Endothelial cell of umbilical vein (primary cell): ENCODE measurements around the gene ASIC4. TPM values are rescaled to one million over a fixed set of nuclear protein-coding genes. Genes with fewer than 3 reads are reported as not detected.

Experiments
- BruUV-seq: library from RNA; stranded (reverse); fragments of 400-500 nt; replicated peaks from 2 replicates; lab custom pipeline; 2021; lab: Mats Ljungman, UMichigan
- CTCF ChIA-PET: fragments of 300-600, 350-600 bp; sonication (Branson Sonifier 250); formaldehyde crosslinking; loops from one replicate; lab custom pipeline; 2021; ENCODE audit warnings: antibody characterized with exemption, inconsistent platforms; lab: Charles Lee
- POLR2A ChIA-PET: fragments of 300-600, 350-600 bp; sonication (Branson Sonifier 250); formaldehyde crosslinking; loops from one replicate; lab custom pipeline; 2021; ENCODE audit warnings: antibody characterized with exemption, inconsistent platforms; lab: Charles Lee
- DNase-seq: peaks from one replicate; pipeline ENCODE4 v3.0.0-alpha.2; 2011; ENCODE audit warnings: low read depth, low spot score
- FAIRE-seq: peaks from 2 replicates; lab custom pipeline; 2011; peaks lifted over from hg19 to GRCh38; lab: Jason Lieb, UNC
- H2AFZ ChIP-seq: 2 replicates; pipeline ENCODE4 v1.6.0; 2012; ENCODE audit warnings: low read depth, low read length, control low read depth, inconsistent platforms
- H3K27ac ChIP-seq: 2 replicates; pipeline ENCODE4 v1.5.1; 2011; ENCODE audit warnings: low read depth, mild to moderate bottlenecking, control low read depth, low read length, moderate library complexity; ENCODE audit not compliant: insufficient read depth
- H3K27me3 ChIP-seq, 2 experiments: 2 replicates each; pipeline versions ENCODE4 v1.6.0 to v1.6.1; 2011; ENCODE audit warnings: low read length in 2 of 2, mixed read lengths in 1 of 2; ENCODE audit not compliant: control insufficient read depth in 2 of 2, insufficient read depth in 2 of 2
- H3K36me3 ChIP-seq, 2 experiments: 2 replicates in 1 of 2; 3 replicates in 1 of 2; pipeline ENCODE4 v1.5.1; 2011; ENCODE audit warnings: low read length in 2 of 2, mild to moderate bottlenecking in 1 of 2, moderate library complexity in 1 of 2; ENCODE audit not compliant: control insufficient read depth in 2 of 2, insufficient read depth in 2 of 2; ENCODE audit errors: extremely low read depth in 1 of 2
- H3K4me1 ChIP-seq: 3 replicates; pipeline ENCODE4 v1.5.1; 2011; ENCODE audit warnings: mild to moderate bottlenecking, low read length; ENCODE audit not compliant: control insufficient read depth, insufficient read depth; ENCODE audit errors: extremely low read depth
- H3K4me2 ChIP-seq: 2 replicates; pipeline ENCODE4 v1.6.1; 2011; ENCODE audit warnings: low read length, control low read depth, mixed read lengths; ENCODE audit not compliant: insufficient read depth
- H3K4me3 ChIP-seq, 3 experiments: fragments of 200-600 bp in 1 of 3; sonication (generic), shearing (Covaris generic) in 1 of 3; replicated peaks in 1 of 3; 2 replicates each; pipeline ENCODE4 v1.5.1; 2011 to 2016; ENCODE audit warnings: control low read depth in 3 of 3, low read length in 3 of 3, mild to moderate bottlenecking in 2 of 3, inconsistent platforms in 1 of 3, low read depth in 1 of 3, moderate library complexity in 1 of 3; ENCODE audit not compliant: insufficient read depth in 1 of 3
- H3K79me2 ChIP-seq: 2 replicates; pipeline ENCODE4 v1.6.0; 2012; ENCODE audit warnings: low read length, inconsistent platforms; ENCODE audit not compliant: control insufficient read depth, insufficient read depth
- H3K9ac ChIP-seq: replicated peaks from 2 replicates; pipeline ENCODE3; 2011; ENCODE audit warnings: low read length, control low read depth; ENCODE audit not compliant: insufficient read depth; ENCODE audit errors: extremely low read depth
- H3K9me1 ChIP-seq: replicated peaks from 3 replicates; pipeline ENCODE4 v1.6.0; 2011; ENCODE audit warnings: mild to moderate bottlenecking, low read length; ENCODE audit not compliant: control insufficient read depth, insufficient read depth; ENCODE audit errors: extremely low read depth
- H3K9me3 ChIP-seq: replicated peaks from 2 replicates; pipeline ENCODE4 v1.5.1; 2012; ENCODE audit warnings: low read length, inconsistent platforms; ENCODE audit not compliant: control insufficient read depth, insufficient read depth
- H4K20me1 ChIP-seq: replicated peaks from 2 replicates; pipeline ENCODE3; 2011; ENCODE audit warnings: mild to moderate bottlenecking, low read length; ENCODE audit not compliant: control insufficient read depth, insufficient read depth; ENCODE audit errors: extremely low read depth
- EZH2 ChIP-seq: IDR thresholded peaks from 2 replicates; pipeline ENCODE4 v1.6.1; 2012; ENCODE audit warnings: borderline replicate concordance, low read depth, mild to moderate bottlenecking, moderate library complexity, low read length, inconsistent platforms; ENCODE audit not compliant: severe bottlenecking
- FOS ChIP-seq: IDR thresholded peaks from 2 replicates; pipeline ENCODE4 v1.6.1; 2011; ENCODE audit warnings: mild to moderate bottlenecking, low read length, moderate library complexity, borderline replicate concordance; ENCODE audit not compliant: insufficient read depth
- GATA2 ChIP-seq: IDR thresholded peaks from 2 replicates; pipeline ENCODE4 v1.7.0; 2011; ENCODE audit warnings: low read depth, mild to moderate bottlenecking, moderate library complexity, mixed read lengths, low read length; ENCODE audit not compliant: insufficient read length, insufficient read depth
- POLR2A ChIP-seq: IDR thresholded peaks from 2 replicates; pipeline ENCODE4 v1.6.1; 2012; ENCODE audit warnings: low read depth, mild to moderate bottlenecking, control low read depth, low read length
- dilution Hi-C: fragments of 300-500 bp; cut with MboI; formaldehyde crosslinking; loops from one replicate; pipeline ENCODE4 v1.15.0; 2019; ENCODE audit warnings: low sequenced_read_pairs; ENCODE audit not compliant: extremely low pct_ligation_motif_present
- intact Hi-C: fragments of 100-400 bp; cut with micrococcal nuclease; formaldehyde crosslinking; loops from one replicate; pipeline ENCODE4 v1.10.0; 2022
- polyA plus RNA-seq, 4 experiments: library from polyadenylated mRNA; depleted of rRNA in 3 of 4; stranded (reverse) in 3 of 4; unstranded in 1 of 4; fragments of >200 nt; gene quantifications; 2 replicates each; pipeline versions ENCODE4 v1.2.1 to v1.2.3, GENCODE V29; 2011 to 2012; ENCODE audit warnings: missing spikeins in 1 of 4
- total RNA-seq: library from RNA; stranded (reverse); gene quantifications from 2 replicates; pipeline ENCODE4 v1.2.3, GENCODE V29; 2021
- TF ChIP-seq, protein P1 (sequence below): IDR thresholded peaks from 2 replicates; pipeline ENCODE4 v1.6.1; 2011; ENCODE audit not compliant: insufficient read depth, insufficient read length
- TF ChIP-seq, protein P2 (sequence below), 2 donors: IDR thresholded peaks; 1 replicate in 1 of 2; 2 replicates in 1 of 2; pipeline ENCODE4 v1.5.1; 2011; ENCODE audit warnings: low read length in 2 of 2, mild to moderate bottlenecking in 2 of 2, moderate library complexity in 2 of 2, control low read depth in 1 of 2, inconsistent platforms in 1 of 2, low read depth in 1 of 2; ENCODE audit not compliant: insufficient read depth in 1 of 2; ENCODE audit errors: extremely low read depth in 1 of 2

ASIC4 gene
- total and polyA plus RNA-seq, 2 donors (not counting 3 experiments of a cell fraction or from before 2014, with no cell fraction given): not detected

DNA sequence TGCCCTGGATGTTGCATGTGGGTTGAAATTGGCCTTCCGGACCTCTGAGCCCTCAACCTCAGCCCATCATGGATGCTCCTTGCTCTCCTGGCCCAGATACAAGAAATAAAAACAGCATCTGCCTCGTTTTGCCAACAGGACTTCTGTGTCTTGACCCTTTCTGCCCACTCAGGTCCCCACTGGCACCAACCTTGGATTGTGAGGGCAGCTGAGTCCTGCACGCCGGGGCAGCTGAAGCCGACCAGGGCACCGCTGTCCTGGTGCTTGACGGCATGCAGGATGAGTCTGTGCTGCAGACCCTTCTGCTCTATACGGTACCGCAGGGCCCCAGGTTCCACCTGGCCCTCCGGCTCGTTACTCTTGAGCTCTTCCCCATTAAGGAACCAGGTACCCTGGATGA is 52.4 kb downstream of the ASIC4 start:
- Histone ChIP-seq H3K4me2 (no peak overlapping the region), H3K4me3 (no peak overlapping the region), H3K4me1 (no peaks in the 10 kb centered on the region), H3K9me1 (no peaks in the 10 kb centered on the region), H2AFZ (no peak overlapping the region), H3K79me2 (no peaks in the 10 kb centered on the region), H4K20me1 (no peaks in the 10 kb centered on the region), H3K36me3 (no peaks in the 10 kb centered on the region), H3K27ac (no peak overlapping the region), H3K27me3 (peaks cover 0 to 13% of the 10 kb centered on the region in 2 experiments), H3K9ac (no peak overlapping the region), H3K9me3 (no peaks in the 10 kb centered on the region)
- ChIA-PET POLR2A (no interaction called here), CTCF (no interaction called here)
- dilution Hi-C loops (no loop called here), intact Hi-C loops (no loop called here)
- no TSS peak for BruUV-seq
- TF ChIP-seq, protein P1, sequence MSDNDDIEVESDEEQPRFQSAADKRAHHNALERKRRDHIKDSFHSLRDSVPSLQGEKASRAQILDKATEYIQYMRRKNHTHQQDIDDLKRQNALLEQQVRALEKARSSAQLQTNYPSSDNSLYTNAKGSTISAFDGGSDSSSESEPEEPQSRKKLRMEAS: no peak
- TF ChIP-seq GATA2 (no peak), POLR2A (no peak), EZH2 (no peak), FOS (no peak)
- TF ChIP-seq, protein P2, sequence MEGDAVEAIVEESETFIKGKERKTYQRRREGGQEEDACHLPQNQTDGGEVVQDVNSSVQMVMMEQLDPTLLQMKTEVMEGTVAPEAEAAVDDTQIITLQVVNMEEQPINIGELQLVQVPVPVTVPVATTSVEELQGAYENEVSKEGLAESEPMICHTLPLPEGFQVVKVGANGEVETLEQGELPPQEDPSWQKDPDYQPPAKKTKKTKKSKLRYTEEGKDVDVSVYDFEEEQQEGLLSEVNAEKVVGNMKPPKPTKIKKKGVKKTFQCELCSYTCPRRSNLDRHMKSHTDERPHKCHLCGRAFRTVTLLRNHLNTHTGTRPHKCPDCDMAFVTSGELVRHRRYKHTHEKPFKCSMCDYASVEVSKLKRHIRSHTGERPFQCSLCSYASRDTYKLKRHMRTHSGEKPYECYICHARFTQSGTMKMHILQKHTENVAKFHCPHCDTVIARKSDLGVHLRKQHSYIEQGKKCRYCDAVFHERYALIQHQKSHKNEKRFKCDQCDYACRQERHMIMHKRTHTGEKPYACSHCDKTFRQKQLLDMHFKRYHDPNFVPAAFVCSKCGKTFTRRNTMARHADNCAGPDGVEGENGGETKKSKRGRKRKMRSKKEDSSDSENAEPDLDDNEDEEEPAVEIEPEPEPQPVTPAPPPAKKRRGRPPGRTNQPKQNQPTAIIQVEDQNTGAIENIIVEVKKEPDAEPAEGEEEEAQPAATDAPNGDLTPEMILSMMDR (IDR thresholded peaks at IDR 0.05; ENCODE audit: extremely low read depth in 1 of 2, insufficient read depth in 1 of 2, low read depth in 1 of 2, low read length in 2 of 2): no peak
- DNase-seq (no peak), FAIRE-seq (no peak)

DNA sequence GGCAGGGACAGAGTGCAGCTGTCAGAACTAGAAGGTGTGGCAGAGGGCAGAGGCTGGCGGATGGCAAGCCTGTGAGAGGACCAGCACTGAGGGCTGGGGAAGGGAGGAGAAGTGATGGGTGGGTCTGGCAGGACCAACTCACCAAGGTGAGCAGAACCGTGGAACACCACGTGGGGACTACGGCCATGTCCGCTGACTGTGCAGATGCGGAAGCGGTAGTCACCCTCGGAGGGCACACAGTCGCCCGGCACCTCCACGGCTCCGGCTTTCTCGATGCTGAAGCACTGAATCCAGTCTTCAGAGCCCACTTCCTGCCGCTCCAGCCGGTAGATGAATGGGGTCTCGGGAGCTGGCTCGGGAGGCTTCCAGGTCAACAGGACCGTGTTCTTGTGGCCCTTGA is 52.8 kb downstream of the ASIC4 start:
- no peak overlapping the region for H3K4me3 ChIP-seq

More for the DNA sequence above, 52.8 kb downstream of the ASIC4 start:
- H2AFZ ChIP-seq: no peak overlapping the region
- DNase-seq (no peak), FAIRE-seq (no peak)
- H3K27ac ChIP-seq: no peak overlapping the region
- intact Hi-C loops: no loop called here
- H3K9me3 ChIP-seq: no peaks in the 10 kb centered on the region
- H3K4me2 ChIP-seq: no peak overlapping the region
- no peaks in the 10 kb centered on the region for H3K9me1 ChIP-seq
- no peaks in the 10 kb centered on the region for H4K20me1 ChIP-seq
- ChIA-PET POLR2A (no interaction called here), CTCF (no interaction called here)
- no peaks in the 10 kb centered on the region for H3K79me2 ChIP-seq
- no peak overlapping the region for H3K9ac ChIP-seq
- H3K4me1 ChIP-seq: no peaks in the 10 kb centered on the region
- H3K27me3 ChIP-seq: peaks cover 0 to 16% of the 10 kb centered on the region in 2 experiments
- no peaks in the 10 kb centered on the region for H3K36me3 ChIP-seq
- dilution Hi-C loops: no loop called here
- TF ChIP-seq GATA2 (no peak), EZH2 (no peak)
- no TSS peak for BruUV-seq
